Esophagus muscularis mucosa (tissue), 4 donors: ENCODE data around the gene TSHZ3. TPM values are rescaled to one million over a fixed set of nuclear protein-coding genes. Genes with fewer than 3 reads are reported as not detected.

Experiments
- DNase-seq: peaks from one replicate; pipeline ENCODE4 v3.0.0-alpha.2; 2017; ENCODE audit errors: extremely low spot score
- H3K27ac ChIP-seq, 4 donors: fragments of 200-600 bp; sonication (generic); replicated peaks in 1 of 4; 1 replicate in 3 of 4; 2 replicates in 1 of 4; pipeline ENCODE4 v1.5.1; 2016 to 2019; ENCODE audit warnings: mild to moderate bottlenecking in 1 of 4
- H3K27me3 ChIP-seq, 4 donors: fragments of 200-600 bp; sonication (generic); one replicate each; pipeline versions ENCODE4 v1.5.1 to v1.6.0; 2016 to 2019
- H3K36me3 ChIP-seq, 4 donors: fragments of 200-600 bp; sonication (generic); one replicate each; pipeline ENCODE4 v1.5.1; 2016 to 2019
- H3K4me1 ChIP-seq, 4 donors: fragments of 200-600 bp; sonication (generic); one replicate each; pipeline ENCODE4 v1.5.1; 2016 to 2019
- H3K4me3 ChIP-seq, 4 donors: fragments of 200-600 bp; sonication (generic); 1 replicate in 2 of 4; 2 replicates in 2 of 4; pipeline ENCODE4 v1.5.1; 2016 to 2019; ENCODE audit warnings: mild to moderate bottlenecking in 4 of 4, moderate library complexity in 1 of 4
- H3K9me3 ChIP-seq, 4 donors: fragments of 200-600 bp; sonication (generic); 1 replicate in 3 of 4; 2 replicates in 1 of 4; pipeline ENCODE4 v1.5.1; 2016 to 2019
- EP300 ChIP-seq: sonication (generic); formaldehyde crosslinking; IDR thresholded peaks from one replicate; pipeline ENCODE4 v1.6.1; 2017; ENCODE audit warnings: antibody characterized with exemption
- POLR2A ChIP-seq: fragments of 450-650 bp; IDR thresholded peaks from one replicate; pipeline ENCODE4 v1.6.1; 2017; ENCODE audit warnings: antibody characterized with exemption, moderate library complexity, mild to moderate bottlenecking, low read depth
- POLR2AphosphoS5 ChIP-seq, 2 donors: sonication (generic); formaldehyde crosslinking; IDR thresholded peaks; one replicate each; pipeline ENCODE4 v1.6.1; 2017; ENCODE audit warnings: antibody characterized with exemption in 2 of 2
- WGBS: methylation state at CpG from one replicate; pipeline ENCODE4 v1.1.5; 2018; 5-methylcytosine and 5-hydroxymethylcytosine counted together
- intact Hi-C: fragments of 100-400 bp; cut with DNase I; formaldehyde crosslinking; loops from one replicate; pipeline ENCODE4 v1.15.1; 2023
- total RNA-seq, 4 donors: library from RNA; depleted of rRNA; stranded (reverse); fragments of >200 nt; gene quantifications; one replicate each; pipeline versions ENCODE4 v1.1.0 to v1.2.1, GENCODE V29; 2016
- TF ChIP-seq, protein P1 (sequence below), 3 experiments: fragments of 200-600 bp in 2 of 3; fragments of 450-650 bp in 1 of 3; sonication (generic) in 2 of 3; IDR thresholded peaks; one replicate each; pipeline ENCODE4 v1.5.1; 2017 to 2019; ENCODE audit warnings: antibody characterized with exemption in 3 of 3, mild to moderate bottlenecking in 2 of 3, moderate library complexity in 1 of 3

TSHZ3 gene
- total RNA-seq, 4 donors from 2014 or later = 17.1 to 45.5 (median 24.6) TPM

DNA sequence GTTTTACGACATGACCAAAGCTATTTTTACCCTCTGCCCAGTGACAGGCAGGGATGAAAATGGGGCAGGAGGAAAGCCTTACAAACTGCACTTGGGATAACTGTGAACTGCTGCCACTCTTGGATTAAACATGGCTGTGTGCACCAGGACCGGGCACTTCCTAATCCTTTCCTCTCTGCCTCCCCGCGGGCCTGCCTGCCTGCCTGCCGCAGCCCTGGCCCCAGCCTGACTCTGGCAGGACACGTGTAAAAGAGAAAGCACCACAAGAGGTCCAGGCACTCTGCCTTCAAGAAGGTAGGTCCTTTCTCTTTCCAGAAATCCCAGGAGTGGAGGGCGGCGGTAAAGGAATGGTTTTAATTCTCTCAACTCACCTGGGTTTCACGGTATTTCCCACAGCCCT is 4.8 kb downstream of the TSHZ3 start:
- WGBS = 52% methylated on average over 9 of the region's 9 CpGs
- Histone ChIP-seq H3K4me1 (peaks cover 21 to 84% (median 74%) of the 10 kb centered on the region in 4 donors), H3K9me3 (no peaks in the 10 kb centered on the region), H3K27me3 (no peaks in the 10 kb centered on the region), H3K36me3 (no peaks in the 10 kb centered on the region), H3K4me3 (peak overlapping the region in 2 of 4 donors; percentile 5 to 22), H3K27ac (peak overlapping the region; percentile 38 to 93 (median 66))
- intact Hi-C loops = no loop called here
- TF ChIP-seq POLR2AphosphoS5 (IDR thresholded peaks at IDR 0.05) = no peak
- TF ChIP-seq POLR2A = no peak
- TF ChIP-seq EP300 = no peak
- TF ChIP-seq, protein P1, sequence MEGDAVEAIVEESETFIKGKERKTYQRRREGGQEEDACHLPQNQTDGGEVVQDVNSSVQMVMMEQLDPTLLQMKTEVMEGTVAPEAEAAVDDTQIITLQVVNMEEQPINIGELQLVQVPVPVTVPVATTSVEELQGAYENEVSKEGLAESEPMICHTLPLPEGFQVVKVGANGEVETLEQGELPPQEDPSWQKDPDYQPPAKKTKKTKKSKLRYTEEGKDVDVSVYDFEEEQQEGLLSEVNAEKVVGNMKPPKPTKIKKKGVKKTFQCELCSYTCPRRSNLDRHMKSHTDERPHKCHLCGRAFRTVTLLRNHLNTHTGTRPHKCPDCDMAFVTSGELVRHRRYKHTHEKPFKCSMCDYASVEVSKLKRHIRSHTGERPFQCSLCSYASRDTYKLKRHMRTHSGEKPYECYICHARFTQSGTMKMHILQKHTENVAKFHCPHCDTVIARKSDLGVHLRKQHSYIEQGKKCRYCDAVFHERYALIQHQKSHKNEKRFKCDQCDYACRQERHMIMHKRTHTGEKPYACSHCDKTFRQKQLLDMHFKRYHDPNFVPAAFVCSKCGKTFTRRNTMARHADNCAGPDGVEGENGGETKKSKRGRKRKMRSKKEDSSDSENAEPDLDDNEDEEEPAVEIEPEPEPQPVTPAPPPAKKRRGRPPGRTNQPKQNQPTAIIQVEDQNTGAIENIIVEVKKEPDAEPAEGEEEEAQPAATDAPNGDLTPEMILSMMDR (IDR thresholded peaks at IDR 0.05) = no peak
- no peak for DNase-seq

DNA sequence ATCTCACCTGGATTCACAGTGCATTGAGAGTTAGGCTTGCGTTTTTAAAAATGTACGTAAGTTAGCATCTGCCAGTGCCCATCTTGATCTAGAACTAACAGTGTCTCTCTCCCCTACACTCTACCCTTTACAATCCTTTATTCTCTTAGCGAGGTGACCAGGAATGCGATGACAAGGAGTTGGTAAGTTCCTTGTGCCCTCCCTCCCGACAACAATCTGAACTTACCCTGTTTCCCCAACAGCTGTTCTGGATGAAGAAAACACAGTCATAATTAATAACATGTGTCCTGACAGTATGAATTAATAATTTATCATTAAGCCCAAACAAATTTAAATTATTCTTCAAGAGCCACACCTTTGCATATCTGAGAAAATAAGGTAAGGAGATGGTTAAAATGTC is 6.3 kb downstream of the TSHZ3 start:
- DNase-seq = no peak
- intact Hi-C loops = no loop called here
- Histone ChIP-seq H3K27me3 (no peaks in the 10 kb centered on the region), H3K9me3 (no peaks in the 10 kb centered on the region), H3K4me3 (no peak overlapping the region), H3K27ac (no peak overlapping the region), H3K36me3 (no peaks in the 10 kb centered on the region), H3K4me1 (peaks cover 25 to 89% (median 84%) of the 10 kb centered on the region in 4 donors)
- TF ChIP-seq EP300 = no peak
- TF ChIP-seq POLR2A = no peak
- TF ChIP-seq, protein P1 (IDR thresholded peaks at IDR 0.05) = no peak
- no peak for TF ChIP-seq POLR2AphosphoS5 (IDR thresholded peaks at IDR 0.05)
- WGBS = 94% methylated on average over 5 of the region's 5 CpGs

DNA sequence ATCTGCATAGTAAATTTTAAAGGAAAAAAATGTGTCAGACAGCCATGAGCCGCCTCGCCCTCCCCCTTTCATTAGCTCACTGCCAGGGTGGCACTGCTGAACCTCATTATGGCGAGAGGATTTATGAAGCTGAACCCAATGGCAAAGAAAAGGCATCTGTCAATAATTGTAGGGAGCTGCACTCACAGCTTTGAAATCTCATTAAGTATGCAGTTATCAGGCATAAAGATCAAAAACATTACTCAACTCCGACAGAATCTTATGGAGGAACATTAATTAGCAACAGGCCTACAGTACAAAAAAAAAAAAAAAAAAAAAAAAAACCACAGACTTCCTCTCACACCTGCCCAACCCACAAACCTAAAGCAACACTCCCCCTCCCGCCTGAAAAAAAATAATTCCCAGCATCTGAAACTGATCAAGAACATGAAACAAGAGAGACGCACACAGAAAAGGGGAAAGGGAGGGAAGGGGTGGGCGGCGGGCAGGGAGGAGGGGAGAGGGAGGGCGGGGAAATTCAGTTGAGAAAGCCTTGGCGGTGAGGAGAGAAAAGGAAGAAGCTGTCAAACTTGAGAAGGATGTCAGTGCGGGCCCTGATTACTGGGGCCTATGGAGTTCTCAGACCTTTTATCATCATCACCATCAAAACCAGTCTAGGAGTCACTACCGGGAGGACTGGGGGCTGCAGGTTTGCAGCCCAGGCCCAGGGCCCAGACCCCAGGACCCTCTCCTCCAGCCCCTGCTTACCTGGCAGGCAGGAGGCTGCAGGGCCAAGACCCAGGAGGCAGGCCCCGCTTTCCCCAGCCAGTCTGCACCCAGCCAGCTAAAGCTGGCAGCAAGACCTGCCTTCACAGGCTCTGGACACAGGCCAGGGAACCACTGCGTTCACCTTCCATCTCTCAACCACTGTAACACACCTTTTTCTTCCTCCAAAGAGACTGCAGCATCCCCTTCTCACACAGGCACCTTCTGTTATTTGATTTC is 8.9 kb downstream of the TSHZ3 start:
- H3K4me3 ChIP-seq = peak overlapping the region in 1 of 4 donors; percentile 20
- H3K9me3 ChIP-seq = no peaks in the 10 kb centered on the region
- H3K36me3 ChIP-seq = no peaks in the 10 kb centered on the region
- 43% methylated on average over 14 of the region's 14 CpGs for WGBS
- H3K4me1 ChIP-seq = peaks cover 20 to 89% (median 84%) of the 10 kb centered on the region in 4 donors
- no peak for DNase-seq
- intact Hi-C loops = no loop called here
- no peaks in the 10 kb centered on the region for H3K27me3 ChIP-seq
- peak overlapping the region; percentile 70 to 78 (median 75) for H3K27ac ChIP-seq
- TF ChIP-seq, protein P1 (IDR thresholded peaks at IDR 0.05) = no peak

DNA sequence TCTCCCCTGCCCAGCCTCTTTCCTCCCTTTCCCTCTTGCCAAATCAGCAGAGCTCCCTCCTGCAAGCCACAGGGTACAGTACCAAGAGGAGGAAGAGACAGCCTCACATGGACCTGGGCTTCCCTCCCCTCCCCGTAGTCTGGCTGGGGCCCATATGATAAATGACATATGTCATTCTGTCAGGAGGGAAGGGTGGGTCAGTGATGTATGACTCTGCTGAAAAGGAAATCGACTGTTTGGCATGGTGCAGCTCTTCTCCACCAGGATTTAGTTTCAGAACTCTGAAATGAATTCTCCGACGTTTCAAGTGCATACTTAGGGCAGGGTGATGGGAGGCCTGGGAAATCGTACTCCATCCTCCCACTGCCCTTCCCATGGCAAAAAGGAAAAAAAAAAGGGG is 9.8 kb downstream of the TSHZ3 start:
- Histone ChIP-seq H3K27me3 (no peaks in the 10 kb centered on the region), H3K27ac (peak overlapping the region; percentile 70 to 78 (median 75)), H3K9me3 (no peaks in the 10 kb centered on the region), H3K4me3 (peak overlapping the region; percentile 1 to 28 (median 22)), H3K4me1 (peaks cover 20 to 89% (median 84%) of the 10 kb centered on the region in 4 donors), H3K36me3 (no peaks in the 10 kb centered on the region)
- TF ChIP-seq POLR2A = no peak
- no peak for TF ChIP-seq POLR2AphosphoS5 (IDR thresholded peaks at IDR 0.05)
- no peak for TF ChIP-seq EP300
- intact Hi-C loops = no loop called here
- 9% methylated on average over 5 of the region's 5 CpGs for WGBS
- no peak for DNase-seq

DNA sequence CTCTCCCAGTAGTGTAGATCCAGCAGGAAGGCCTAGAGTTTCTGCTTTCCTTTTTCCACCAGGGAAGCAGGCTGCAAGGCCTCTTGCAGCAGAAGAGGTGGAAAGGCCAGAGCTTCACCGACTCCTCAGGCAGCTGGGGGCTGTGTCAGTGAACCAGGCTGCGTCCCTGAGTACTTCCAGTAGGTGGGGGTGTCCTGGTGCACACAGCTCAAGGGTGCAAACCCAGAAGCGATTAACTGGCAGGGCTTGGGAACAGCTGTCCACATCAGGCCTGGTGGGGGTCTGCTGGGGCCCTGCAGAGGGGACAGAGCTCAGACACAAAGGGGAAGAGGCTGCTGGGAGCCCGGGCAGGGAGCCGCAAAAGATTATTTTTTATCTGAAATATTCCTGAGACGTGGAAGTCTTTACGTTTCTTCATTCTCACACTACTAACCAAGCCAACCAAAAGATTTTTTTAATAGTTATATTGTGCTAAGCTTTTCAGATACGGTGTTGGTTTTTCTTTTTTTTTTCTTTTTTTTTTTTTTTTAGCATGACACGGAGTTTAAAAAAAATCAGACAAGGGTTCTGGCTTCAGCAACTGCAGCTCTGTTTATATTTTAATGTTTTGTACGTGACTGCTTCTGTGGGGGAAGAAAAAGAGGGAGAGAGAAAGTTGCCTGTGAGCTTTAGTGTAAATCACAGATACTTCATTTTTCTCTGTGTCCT is 11.0 kb downstream of the TSHZ3 start:
- Histone ChIP-seq H3K27me3 (no peaks in the 10 kb centered on the region), H3K27ac (peak overlapping the region; percentile 70 to 78 (median 75)), H3K36me3 (no peaks in the 10 kb centered on the region), H3K4me3 (peak overlapping the region; percentile 5 to 34 (median 22)), H3K9me3 (no peaks in the 10 kb centered on the region), H3K4me1 (peaks cover 20 to 93% (median 90%) of the 10 kb centered on the region in 4 donors)
- TF ChIP-seq POLR2A (no peak), EP300 (no peak), POLR2AphosphoS5 (IDR thresholded peaks at IDR 0.05) (peak in 1 of 2 donors; percentile 28)
- TF ChIP-seq, protein P1 (IDR thresholded peaks at IDR 0.05) = peak; percentile 64 to 76 (median 66)
- intact Hi-C loops = no loop called here
- 23% methylated on average over 10 of the region's 10 CpGs for WGBS
- DNase-seq = no peak
